GM19324 (cell line): Measurements from ENCODE around the gene UCP3.
A peak's percentile ranks its signal among the peaks of the same experiment; 100 is the strongest.

Experiments
- ATAC-seq: cut with Tn5 transposase; IDR thresholded peaks from one replicate; pipeline ENCODE4 v1.9.1; 2021; ENCODE audit warnings: mild to moderate bottlenecking, moderate library complexity; ENCODE audit not compliant: unreplicated experiment, low FRiP score

The UCP3 gene

GRCh38 chr11:74019104-74019738 lies 10.3 kb upstream of the UCP3 start:
- no peak for ATAC-seq

DNA sequence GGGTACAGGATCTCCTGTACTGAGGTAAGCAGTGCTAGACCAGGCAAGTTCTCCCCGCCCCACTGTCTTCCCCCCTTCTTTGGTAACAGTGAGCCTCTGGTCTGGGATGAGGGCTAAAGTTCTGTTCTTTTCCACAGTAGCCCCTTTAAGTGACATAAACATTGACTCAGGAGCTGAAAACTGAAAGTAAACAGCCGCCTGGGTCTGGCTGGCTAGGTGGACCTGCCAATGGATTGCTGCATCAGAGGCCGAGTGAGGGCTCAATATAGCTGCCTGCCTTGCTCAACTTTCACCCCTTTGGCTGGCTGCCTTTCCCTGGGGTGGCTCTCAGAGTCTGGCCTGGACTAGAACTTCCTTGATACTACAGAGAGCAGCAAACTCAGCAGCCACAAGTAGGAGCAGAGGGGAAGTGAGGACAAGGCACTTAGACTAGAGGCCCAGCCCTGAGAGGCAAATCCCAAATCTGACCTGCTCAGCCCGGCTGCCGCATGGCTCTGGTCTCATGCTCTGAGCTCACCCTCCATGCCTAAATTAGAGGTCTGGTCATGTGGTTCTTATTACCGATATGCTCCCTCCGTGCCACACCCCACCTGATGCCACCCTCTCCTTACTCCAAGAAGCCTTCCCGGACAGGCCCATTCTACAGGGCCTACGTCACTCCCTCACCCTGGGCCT lies 9.6 kb upstream of the UCP3 start:
- no peak for ATAC-seq

DNA sequence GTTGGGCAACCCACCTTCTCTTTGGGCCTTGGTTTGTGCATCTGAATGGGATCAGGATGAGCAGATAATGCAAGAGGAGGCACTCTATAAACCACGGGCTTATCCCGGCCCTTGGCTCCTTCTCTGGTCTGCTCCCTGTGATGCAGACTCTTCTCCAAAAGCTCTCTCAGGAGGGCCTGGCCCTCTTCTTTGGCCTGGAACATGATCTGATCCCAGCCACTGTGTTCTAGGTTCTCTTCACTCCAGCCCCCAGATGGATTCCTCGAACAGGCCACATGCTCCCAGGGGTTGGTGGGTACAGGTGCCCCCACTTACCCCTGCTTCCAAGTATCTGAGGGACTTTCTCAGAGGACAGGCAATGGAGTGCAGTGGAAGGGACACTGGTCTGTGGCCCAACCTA lies 8.7 kb upstream of the UCP3 start:
- ATAC-seq = no peak

DNA sequence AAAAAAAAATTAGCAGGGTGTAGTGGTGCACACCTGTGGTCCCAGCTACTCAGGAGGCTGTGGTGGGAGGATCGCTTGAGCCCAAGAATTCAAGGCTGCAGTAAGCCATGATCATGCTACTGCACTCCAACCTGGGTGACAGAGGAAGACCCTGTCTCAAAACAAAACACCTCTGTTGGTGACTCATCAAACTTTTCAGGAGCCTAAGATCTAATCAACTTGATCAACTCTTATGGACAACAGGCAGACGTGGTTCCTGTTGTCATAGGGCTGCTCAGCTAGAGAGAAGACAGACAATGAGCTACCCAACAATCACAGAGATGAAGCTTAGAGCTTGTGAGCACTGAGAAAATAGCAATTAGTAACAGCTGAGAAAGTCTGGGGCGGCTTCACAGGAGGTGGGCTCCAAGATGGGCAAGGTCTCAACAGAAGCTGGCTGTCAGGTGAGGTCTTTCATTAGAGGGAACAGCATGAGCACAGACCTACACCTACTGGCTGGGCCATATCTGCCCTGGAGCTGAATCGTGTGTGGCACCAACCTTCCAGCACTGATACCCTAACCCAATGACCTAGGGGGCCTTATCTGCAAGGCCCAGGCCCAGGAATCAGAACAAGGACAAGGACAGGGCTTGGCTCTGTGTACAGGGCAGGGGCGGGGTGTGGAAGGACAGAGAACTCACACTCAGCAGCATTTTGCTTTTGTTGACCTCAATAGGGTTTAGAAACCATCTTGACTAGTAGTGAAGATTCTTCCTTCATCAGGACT lies 7.2 kb upstream of the UCP3 start:
- no peak for ATAC-seq

GRCh38 chr11:74014880-74015279 lies 6.0 kb upstream of the UCP3 start:
- no peak for ATAC-seq

- no peak for ATAC-seq
Measured at GRCh38 chr11:74013141-74013540, 4.3 kb upstream of the UCP3 start.

- ATAC-seq = no peak
Measured at GRCh38 chr11:74012074-74012809, 3.4 kb upstream of the UCP3 start.

DNA sequence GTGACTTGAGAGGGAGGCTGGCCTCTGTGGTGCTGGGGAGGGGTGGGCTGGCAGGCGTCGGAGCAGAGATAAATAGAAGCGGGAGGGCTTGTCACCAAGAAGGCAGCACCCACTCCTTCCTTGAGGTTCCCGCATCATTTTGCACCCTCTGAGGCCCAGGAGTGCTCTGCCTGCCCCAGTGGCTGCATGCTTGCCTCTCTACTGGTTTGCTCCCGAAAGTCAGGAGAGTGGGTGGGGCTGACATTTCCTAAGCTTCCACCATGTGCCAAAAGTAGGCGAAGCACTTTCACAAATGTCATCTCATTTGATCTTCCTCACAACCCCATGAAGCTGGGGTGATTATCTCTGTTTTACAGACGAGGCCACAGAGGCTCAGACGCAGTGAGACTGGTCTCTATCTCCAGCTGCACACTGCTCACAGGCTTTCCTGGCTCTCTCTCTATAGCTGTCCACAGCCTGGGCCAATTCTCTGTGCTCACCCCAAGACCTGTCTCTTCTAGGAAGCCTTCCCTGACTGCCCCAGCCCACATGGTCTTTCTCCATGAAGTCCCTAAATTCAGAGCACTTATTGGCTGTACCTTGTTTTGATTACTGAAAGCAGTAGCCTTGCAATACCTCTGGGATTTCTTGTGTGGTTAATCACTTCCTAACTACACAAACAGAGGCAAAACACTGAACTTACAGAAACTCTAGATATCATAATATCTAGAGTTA lies 2.6 kb upstream of the UCP3 start:
- peak; percentile 50 for ATAC-seq

GRCh38 chr11:74010306-74011300 lies 1.7 kb upstream of the UCP3 start:
- no peak for ATAC-seq

- no peak for ATAC-seq
Measured at GRCh38 chr11:74009675-74010305, 905 bp upstream of the UCP3 start.

DNA sequence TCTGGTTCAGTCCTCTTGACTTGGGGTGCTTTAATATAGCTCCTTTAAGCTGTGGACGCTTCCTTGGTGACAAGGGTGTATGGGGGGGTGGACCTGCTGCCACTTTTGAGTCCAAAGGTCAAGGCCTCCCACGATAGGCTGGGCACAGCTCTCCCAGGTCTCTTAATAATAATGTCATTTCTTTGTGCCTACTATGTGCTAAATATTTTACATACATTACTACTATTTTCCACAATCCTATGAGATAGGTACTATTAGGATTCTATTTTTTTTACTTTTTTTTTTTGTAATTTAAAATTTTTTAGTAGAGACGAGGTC lies 304 bp upstream of the UCP3 start:
- no peak for ATAC-seq

DNA sequence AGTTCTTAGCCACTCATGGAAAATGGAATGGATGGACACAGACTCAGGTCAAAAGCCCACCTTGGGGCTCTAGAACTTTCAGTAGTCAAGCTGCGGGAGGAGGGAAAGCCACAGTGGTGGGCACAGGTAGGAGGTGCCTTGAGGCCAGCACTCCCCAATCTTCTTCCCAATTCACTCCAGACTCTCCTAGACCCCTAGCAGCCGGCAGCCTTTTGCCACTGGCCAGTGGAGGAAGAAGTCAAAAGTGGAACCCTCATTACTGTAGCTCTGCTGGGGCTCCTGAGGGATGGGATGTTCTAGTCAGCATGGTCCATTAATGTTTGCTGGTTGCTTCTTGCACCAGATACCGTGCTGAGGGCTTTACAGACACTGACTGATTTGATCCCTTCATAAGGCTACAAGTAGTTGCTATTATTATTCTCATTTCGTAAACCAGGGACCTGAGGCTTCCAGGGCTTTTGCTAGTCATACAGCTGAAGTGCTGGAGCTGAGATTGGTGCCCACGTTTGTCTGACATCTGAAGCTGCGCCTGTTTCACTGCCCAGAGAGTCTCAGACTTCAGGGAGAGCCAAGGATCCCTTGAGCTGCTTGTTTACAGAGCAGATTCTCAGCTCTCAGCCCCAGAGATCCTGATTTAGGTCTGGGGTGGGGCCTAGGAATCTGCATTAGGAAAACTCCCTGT lies 1.1 kb downstream of the UCP3 start:
- no peak for ATAC-seq

DNA sequence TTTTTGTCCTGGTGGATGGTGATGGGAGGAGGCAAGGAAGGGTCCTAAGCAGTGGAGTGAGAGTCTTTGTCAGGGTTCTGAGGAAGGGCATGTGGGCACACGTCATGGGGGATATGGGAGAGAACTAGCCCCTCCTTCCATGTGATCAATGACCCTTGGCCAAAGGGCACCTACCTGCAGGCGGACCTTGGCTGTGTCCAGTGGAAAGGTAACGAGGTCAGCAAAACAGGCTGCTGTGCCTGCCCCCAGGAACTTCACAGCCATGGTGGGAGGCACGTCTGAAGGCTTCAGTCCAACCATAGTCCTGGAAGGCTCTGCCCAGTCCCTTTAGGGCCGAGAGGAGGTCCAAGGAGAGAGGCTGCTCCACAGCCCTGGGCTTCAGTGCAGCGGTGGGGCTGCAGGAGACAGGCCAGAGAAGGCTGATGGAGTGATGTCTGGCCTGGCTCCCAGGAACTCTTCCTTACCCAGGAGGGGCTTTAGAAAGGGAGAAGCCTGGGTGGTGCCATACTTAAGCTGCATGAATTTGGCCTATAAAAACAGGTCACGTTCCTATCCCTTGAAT lies 2.1 kb downstream of the UCP3 start:
- no peak for ATAC-seq

- ATAC-seq = no peak
Measured at GRCh38 chr11:74005721-74006517, 3.0 kb downstream of the UCP3 start.

GRCh38 chr11:74004759-74005615 lies 3.9 kb downstream of the UCP3 start:
- ATAC-seq = no peak

DNA sequence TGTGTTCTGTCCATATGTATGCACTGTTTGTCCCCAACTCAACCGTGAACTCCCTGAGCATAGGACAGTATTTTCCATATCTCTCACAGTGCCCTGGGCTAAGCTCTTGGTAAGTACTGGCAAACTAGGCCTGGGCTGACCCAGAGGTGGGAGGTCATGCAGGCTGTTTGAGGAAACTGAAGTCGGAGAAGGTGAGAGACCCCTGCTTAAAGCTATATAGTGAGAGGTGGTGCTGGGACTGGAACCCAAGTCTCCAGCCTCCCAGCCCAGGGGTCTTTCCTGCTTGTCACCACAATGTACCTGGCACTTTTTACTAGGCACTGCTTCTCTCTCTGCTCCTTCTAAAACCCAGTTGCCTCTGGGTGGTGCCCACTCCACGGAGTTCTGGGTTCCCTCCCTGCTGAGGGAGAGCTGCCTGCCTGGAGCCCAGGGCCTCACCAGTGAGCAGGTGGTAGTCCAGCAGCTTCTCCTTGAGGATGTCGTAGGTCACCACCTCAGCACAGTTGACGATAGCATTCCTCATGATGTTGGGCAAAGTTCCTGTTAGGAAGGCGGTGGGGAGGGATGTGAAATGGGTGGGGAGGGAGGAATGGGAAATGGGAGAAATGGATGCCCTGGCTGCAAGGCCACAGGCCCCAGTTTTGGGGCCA lies 4.7 kb downstream of the UCP3 start:
- ATAC-seq = no peak
